Bronchial epithelial cell (primary cell): ENCODE measurements around the gene MATK. TPM values are rescaled to one million over a fixed set of nuclear protein-coding genes. Genes with fewer than 3 reads are reported as not detected.

ENCODE experiments used
- DNase-seq: peaks from one replicate; pipeline ENCODE4 v3.0.0-alpha.2; 2010; ENCODE audit warnings: low read depth
- FAIRE-seq: peaks from 2 replicates; lab custom pipeline; 2011; peaks lifted over from hg19 to GRCh38; lab: Jason Lieb, UNC
- H3K27me3 ChIP-seq: 2 replicates; pipeline ENCODE4 v1.5.1; 2011; ENCODE audit warnings: low read length; ENCODE audit not compliant: control insufficient read depth, insufficient read depth
- H3K36me3 ChIP-seq: 2 replicates; pipeline ENCODE4 v1.5.1; 2011; ENCODE audit warnings: low read length; ENCODE audit not compliant: control insufficient read depth, insufficient read depth
- H3K4me3 ChIP-seq: 2 replicates; pipeline ENCODE4 v1.5.1; 2011; ENCODE audit warnings: mild to moderate bottlenecking, low read depth, low read length, control low read depth
- CTCF ChIP-seq: IDR thresholded peaks from 2 replicates; pipeline ENCODE4 v1.5.1; 2011; ENCODE audit warnings: mild to moderate bottlenecking, moderate library complexity, low read length, control low read depth, inconsistent platforms; ENCODE audit not compliant: insufficient read depth, severe bottlenecking
- total RNA-seq: library from RNA; depleted of rRNA; stranded (reverse); fragments of >200 nt; gene quantifications from 2 replicates; pipeline ENCODE4 v1.2.1, GENCODE V29; 2014

Gene MATK
- total RNA-seq, 1 donor from 2014 or later: not detected

DNA sequence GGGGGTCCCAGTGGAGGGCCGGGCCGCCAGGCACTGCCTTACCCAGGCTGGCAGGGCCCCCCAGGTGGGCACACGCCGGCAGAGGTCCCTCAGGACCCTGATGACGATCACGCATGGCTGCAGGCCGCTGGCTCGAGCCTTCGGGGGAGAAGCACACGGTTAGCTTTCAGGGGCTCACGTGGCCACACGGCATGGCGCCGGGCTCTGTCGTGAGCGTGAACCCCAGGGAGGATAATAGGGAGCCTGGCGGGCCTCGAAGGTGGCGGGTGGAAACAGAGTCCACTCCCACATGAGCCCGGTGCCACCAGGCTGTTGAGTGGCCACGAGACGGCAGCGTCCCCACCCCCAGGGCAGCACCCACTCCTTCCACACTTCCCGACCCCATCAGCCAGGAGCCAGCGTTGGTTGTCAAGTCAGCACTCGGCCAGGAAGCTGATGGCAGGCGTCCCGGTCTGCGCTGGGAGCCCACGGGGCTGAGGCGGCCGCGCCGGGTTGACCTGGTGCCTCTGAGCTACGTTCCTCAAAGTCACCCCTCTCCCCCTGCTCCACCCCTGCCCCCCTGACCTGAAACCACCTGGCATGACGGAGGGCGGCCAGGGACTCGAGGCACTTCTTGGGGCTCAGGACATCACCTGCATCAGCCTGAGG, 24.7 kb upstream of the MATK start:
- no peak overlapping the region for H3K4me3 ChIP-seq
- no peak for TF ChIP-seq CTCF
- H3K27me3 ChIP-seq: no peaks in the 10 kb centered on the region
- FAIRE-seq: no peak
- DNase-seq: no peak
- no peaks in the 10 kb centered on the region for H3K36me3 ChIP-seq

DNA sequence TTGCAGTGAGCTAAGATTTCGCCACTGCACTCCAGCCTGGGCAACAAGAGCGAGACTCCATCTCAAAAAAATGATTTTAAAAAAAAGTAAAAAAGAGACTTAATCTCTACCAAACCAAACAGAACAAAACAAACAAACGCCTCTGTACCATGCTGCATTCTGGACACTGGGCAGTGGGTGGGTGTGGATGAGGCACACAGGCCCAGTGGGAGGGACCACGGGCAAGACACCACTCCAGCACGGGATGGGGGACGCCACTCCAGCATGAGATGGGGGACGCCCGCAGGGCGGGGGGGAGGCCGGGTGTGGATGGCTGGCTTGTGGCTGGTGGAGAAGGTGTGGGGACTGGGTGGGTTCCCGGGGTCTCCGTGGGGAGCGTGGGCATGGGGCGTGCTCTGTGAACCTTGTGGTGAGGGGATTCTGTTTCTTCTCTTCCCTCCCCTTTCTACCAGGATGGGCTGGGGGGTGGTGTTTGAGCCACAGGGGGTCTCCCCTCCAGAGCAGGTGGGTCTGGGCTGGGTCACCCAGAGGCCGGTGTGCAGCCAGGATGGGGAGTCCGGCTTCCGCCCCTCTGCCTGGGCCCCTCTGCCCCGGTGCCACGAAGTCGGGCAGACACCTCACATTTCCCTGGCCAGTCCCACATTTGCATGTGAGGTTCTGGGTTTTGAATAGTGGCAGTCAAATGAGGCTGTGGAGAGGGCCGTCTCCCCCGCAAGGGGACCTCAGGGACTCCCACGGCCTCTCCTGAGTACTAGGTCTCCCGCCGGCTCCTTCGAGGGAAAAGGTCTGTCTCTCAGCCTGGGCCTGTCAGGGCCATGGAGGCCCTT, 23.9 kb upstream of the MATK start:
- FAIRE-seq (no peak), DNase-seq (no peak)
- H3K27me3 ChIP-seq: no peaks in the 10 kb centered on the region
- TF ChIP-seq CTCF: no peak
- H3K36me3 ChIP-seq: no peaks in the 10 kb centered on the region
- H3K4me3 ChIP-seq: no peak overlapping the region

DNA sequence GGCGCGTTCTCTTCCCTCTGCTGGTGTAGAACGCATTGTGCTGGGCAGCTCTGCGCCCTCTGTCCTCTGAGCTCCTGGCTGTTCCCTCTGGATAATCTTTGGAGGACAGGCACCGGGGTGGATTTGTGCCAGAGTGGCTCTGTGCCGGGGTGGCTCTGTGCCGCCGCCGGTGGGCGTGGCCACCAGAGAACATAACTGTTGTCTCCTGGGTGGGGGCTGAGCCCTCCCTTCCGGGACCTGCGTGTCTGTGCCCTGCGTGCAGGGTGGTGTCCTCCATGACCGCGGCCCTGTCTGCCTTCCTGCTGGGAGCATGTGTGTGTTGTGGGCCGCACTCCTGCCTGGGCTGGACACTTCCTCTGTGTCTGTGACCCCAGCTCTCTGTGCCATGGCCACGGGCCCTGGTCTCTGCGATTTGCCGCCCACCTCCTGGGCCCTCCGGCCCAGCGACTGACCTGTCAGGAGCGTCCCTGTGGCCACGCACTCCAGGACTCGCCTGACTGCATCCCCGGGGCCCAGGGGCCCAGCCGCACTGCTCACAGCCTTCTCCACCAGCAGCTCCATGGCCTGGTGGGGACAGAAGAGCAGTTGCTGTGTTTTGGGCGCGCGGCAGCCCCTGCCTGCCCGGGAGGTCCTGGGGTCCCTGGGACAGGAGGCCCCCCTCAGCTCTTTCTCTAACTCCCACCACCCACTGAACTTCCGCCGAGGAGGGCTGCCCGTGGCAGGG, 22.4 kb upstream of the MATK start:
- H3K27me3 ChIP-seq: no peaks in the 10 kb centered on the region
- DNase-seq: no peak
- no peak for TF ChIP-seq CTCF
- FAIRE-seq: no peak
- no peak overlapping the region for H3K4me3 ChIP-seq
- H3K36me3 ChIP-seq: no peaks in the 10 kb centered on the region

DNA sequence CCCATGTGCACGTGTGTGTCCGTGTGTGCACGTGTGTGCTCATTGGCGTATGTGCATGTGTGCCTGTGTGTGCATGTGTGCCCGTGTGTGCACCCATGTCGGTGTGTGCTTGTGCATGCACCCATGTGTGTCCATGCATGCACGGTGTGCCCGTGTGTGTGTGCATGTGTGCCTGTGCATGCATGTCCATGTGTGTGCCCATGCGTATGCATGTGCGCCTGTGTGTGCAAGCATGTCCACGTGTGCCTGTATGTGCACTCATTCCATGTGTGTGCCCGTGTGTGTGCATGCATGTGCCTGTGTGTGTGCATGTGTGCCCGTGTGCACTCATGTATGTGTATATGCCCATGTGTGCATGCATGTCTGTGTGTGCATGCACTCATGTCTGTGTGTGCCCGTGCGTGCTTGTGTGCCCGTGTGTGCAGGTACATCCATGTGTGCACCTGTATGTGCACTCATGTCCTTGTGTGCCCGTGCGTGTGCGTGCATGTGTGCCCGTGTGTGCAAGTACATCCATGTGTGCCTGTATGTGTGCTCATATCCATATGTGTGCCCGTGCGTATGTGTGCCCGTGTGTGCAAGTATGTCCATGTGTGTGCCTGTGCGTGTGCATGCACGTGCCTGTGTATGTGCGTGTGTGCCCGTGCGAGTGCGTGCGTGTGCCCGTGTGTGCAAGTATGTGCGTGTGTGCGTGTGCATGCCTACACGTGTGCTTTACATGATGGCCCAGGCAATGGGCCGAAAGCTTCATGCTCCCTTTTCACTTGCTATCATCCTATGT, 21.6 kb upstream of the MATK start:
- Histone ChIP-seq H3K36me3 (no peaks in the 10 kb centered on the region), H3K4me3 (no peak overlapping the region), H3K27me3 (no peaks in the 10 kb centered on the region)
- DNase-seq (no peak), FAIRE-seq (peak; percentile 95)
- no peak for TF ChIP-seq CTCF

GRCh38 chr19:3807131-3807480, 20.9 kb upstream of the MATK start:
- no peak overlapping the region for H3K4me3 ChIP-seq
- H3K36me3 ChIP-seq: no peaks in the 10 kb centered on the region
- no peak for DNase-seq
- FAIRE-seq: no peak
- no peak for TF ChIP-seq CTCF
- H3K27me3 ChIP-seq: no peaks in the 10 kb centered on the region
